BJ (cell line): ENCODE data around the gene FBXW8. TPM values are rescaled to one million over a fixed set of nuclear protein-coding genes. Genes with fewer than 3 reads are reported as not detected.

ENCODE experiments used
- CTCF ChIA-PET: fragments of 350-600 bp; formaldehyde crosslinking; extraction: SDS; loops from one replicate; lab custom pipeline; 2021; ENCODE audit warnings: antibody characterized with exemption, inconsistent platforms; lab: Yijun Ruan, JAX
- POLR2A ChIA-PET: fragments of 300-600 bp; sonication (Branson Sonifier 250); formaldehyde crosslinking; extraction: SDS; loops from one replicate; lab custom pipeline; 2021; ENCODE audit warnings: antibody characterized with exemption; lab: Charles Lee
- DNase-seq: peaks from one replicate; pipeline ENCODE4 v3.0.0-alpha.2; 2011; ENCODE audit warnings: low read depth
- H3K27me3 ChIP-seq: 2 replicates; pipeline ENCODE4 v1.6.0; 2011; ENCODE audit warnings: low read length; ENCODE audit not compliant: control insufficient read depth, insufficient read depth
- H3K36me3 ChIP-seq: 2 replicates; pipeline ENCODE4 v1.5.1; 2011; ENCODE audit warnings: low read length; ENCODE audit not compliant: control insufficient read depth, insufficient read depth
- H3K4me3 ChIP-seq: 2 replicates; pipeline ENCODE4 v1.5.1; 2011; ENCODE audit warnings: low read depth, mild to moderate bottlenecking, control low read depth, low read length
- CTCF ChIP-seq: IDR thresholded peaks from 2 replicates; pipeline ENCODE4 v1.5.1; 2011; ENCODE audit warnings: low read depth, mild to moderate bottlenecking, control low read depth, inconsistent platforms, low read length, moderate library complexity; ENCODE audit not compliant: insufficient read depth
- polyA plus RNA-seq: library from polyadenylated mRNA; depleted of rRNA; stranded (reverse); fragments of >200 nt; gene quantifications from 2 replicates; pipeline ENCODE4 v1.2.3, GENCODE V29; 2011

Gene FBXW8
- polyA plus RNA-seq, 1 experiment: 27.3 TPM

GRCh38 chr12:116916122-116916521 is 5.4 kb downstream of the FBXW8 start:
- ChIA-PET POLR2A (no interaction called here), CTCF (no interaction called here)
- Histone ChIP-seq H3K27me3 (no peaks in the 10 kb centered on the region), H3K36me3 (no peaks in the 10 kb centered on the region), H3K4me3 (no peak overlapping the region)
- no peak for DNase-seq
- no peak for TF ChIP-seq CTCF

GRCh38 chr12:116916714-116917114 is 6.0 kb downstream of the FBXW8 start:
- TF ChIP-seq CTCF: no peak
- CTCF ChIA-PET: no interaction called here
- no peak overlapping the region for H3K4me3 ChIP-seq

GRCh38 chr12:116918464-116918863 is 7.7 kb downstream of the FBXW8 start:
- CTCF ChIA-PET: no interaction called here

More at GRCh38 chr12:116916714-116917114, 6.0 kb downstream of the FBXW8 start:
- POLR2A ChIA-PET: no interaction called here
- Histone ChIP-seq H3K36me3 (no peaks in the 10 kb centered on the region), H3K27me3 (no peaks in the 10 kb centered on the region)
- no peak for DNase-seq

GRCh38 chr12:116919247-116919661 is 8.5 kb downstream of the FBXW8 start:
- Histone ChIP-seq H3K4me3 (no peak overlapping the region), H3K36me3 (no peaks in the 10 kb centered on the region), H3K27me3 (no peaks in the 10 kb centered on the region)
- CTCF ChIA-PET: interaction anchor here (1.2 to 1.3 kb wide), 2 partner anchors 10 to 19 kb away, joined by 4 read pairs; no protein-coding TSS in a partner anchor
- POLR2A ChIA-PET: no interaction called here
- no peak for TF ChIP-seq CTCF
- DNase-seq: no peak

More at GRCh38 chr12:116918464-116918863, 7.7 kb downstream of the FBXW8 start:
- POLR2A ChIA-PET: no interaction called here
- H3K4me3 ChIP-seq: no peak overlapping the region
- no peaks in the 10 kb centered on the region for H3K36me3 ChIP-seq
- H3K27me3 ChIP-seq: no peaks in the 10 kb centered on the region
- DNase-seq: no peak
- no peak for TF ChIP-seq CTCF

GRCh38 chr12:116919706-116920485 is 9.1 kb downstream of the FBXW8 start:
- DNase-seq: no peak
- H3K4me3 ChIP-seq: no peak overlapping the region
- TF ChIP-seq CTCF: no peak
- H3K27me3 ChIP-seq: no peaks in the 10 kb centered on the region
- ChIA-PET POLR2A (interaction anchor here (0.6 kb wide), 1 partner anchor 30 kb away, joined by 3 read pairs; no protein-coding TSS in a partner anchor), CTCF (interaction anchor here (1.2 to 1.3 kb wide), 2 partner anchors 10 to 18 kb away, joined by 4 read pairs; no protein-coding TSS in a partner anchor)
- H3K36me3 ChIP-seq: no peaks in the 10 kb centered on the region
